Sigmoid colon (tissue), 7 donors: Measurements from ENCODE around the gene ARHGAP25. TPM values are rescaled to one million over a fixed set of nuclear protein-coding genes. Genes with fewer than 3 reads are reported as not detected.

ENCODE experiments used
- DNase-seq: peaks from one replicate; pipeline ENCODE4 v3.0.0-alpha.2; 2019
- H3K27ac ChIP-seq, 4 donors: fragments of 200-600 bp; sonication (generic); one replicate each; pipeline ENCODE4 v1.5.1; 2016 to 2019; ENCODE audit warnings: mild to moderate bottlenecking in 1 of 4
- H3K27me3 ChIP-seq, 3 donors: fragments of 200-600 bp; sonication (generic); one replicate each; pipeline ENCODE4 v1.5.1; 2019; ENCODE audit warnings: mild to moderate bottlenecking in 1 of 3
- H3K36me3 ChIP-seq, 4 donors: fragments of 200-600 bp; sonication (generic); one replicate each; pipeline ENCODE4 v1.5.1; 2016 to 2019
- H3K4me1 ChIP-seq, 4 donors: fragments of 200-600 bp; sonication (generic); one replicate each; pipeline ENCODE4 v1.5.1; 2017 to 2019
- H3K4me3 ChIP-seq, 4 donors: fragments of 200-600 bp; sonication (generic); one replicate each; pipeline ENCODE4 v1.5.1; 2017 to 2019; ENCODE audit warnings: mild to moderate bottlenecking in 2 of 4, moderate library complexity in 1 of 4
- H3K9me3 ChIP-seq, 4 donors: fragments of 200-600 bp in 3 of 4; sonication (generic) in 3 of 4; one replicate each; pipeline versions ENCODE4 v1.5.1 to v1.6.1; 2013 to 2019
- EP300 ChIP-seq, 4 donors: sonication (generic); formaldehyde crosslinking; IDR thresholded peaks; one replicate each; pipeline ENCODE4 v1.6.1; 2017; ENCODE audit warnings: antibody characterized with exemption in 4 of 4
- POLR2A ChIP-seq, 2 donors: fragments of 450-650 bp; IDR thresholded peaks; one replicate each; pipeline ENCODE4 v1.6.1; 2016; ENCODE audit warnings: antibody characterized with exemption in 2 of 2, mild to moderate bottlenecking in 2 of 2, moderate library complexity in 2 of 2
- POLR2AphosphoS5 ChIP-seq, 4 donors: sonication (generic); formaldehyde crosslinking; IDR thresholded peaks; one replicate each; pipeline ENCODE4 v1.6.1; 2017; ENCODE audit warnings: antibody characterized with exemption in 4 of 4
- WGBS, 2 donors: extraction: QIAGEN DNeasy Blood & Tissue Kit; methylation state at CpG; one replicate each; pipeline ENCODE4 v1.1.7; 2013; 5-methylcytosine and 5-hydroxymethylcytosine counted together
- intact Hi-C: fragments of 100-400 bp; cut with DNase I; formaldehyde crosslinking; loops from one replicate; pipeline ENCODE4 v1.15.1; 2023
- polyA plus RNA-seq, 3 donors: library from polyadenylated mRNA; stranded (reverse); fragments of 200-250 nt; gene quantifications; one replicate each; pipeline ENCODE4 v1.2.3, GENCODE V29; 2013
- total RNA-seq, 4 donors: library from RNA; depleted of rRNA; stranded (reverse); fragments of >200 nt; gene quantifications; one replicate each; pipeline ENCODE4 v1.1.0, GENCODE V29; 2016
- TF ChIP-seq, protein P1 (sequence below), 4 experiments: fragments of 450-650 bp in 3 of 4; fragments of 200-600 bp in 1 of 4; IDR thresholded peaks; one replicate each; pipeline ENCODE4 v1.5.1; 2016 to 2019; ENCODE audit warnings: antibody characterized with exemption in 4 of 4, mild to moderate bottlenecking in 3 of 4, moderate library complexity in 2 of 4
- donor health status: healthy with polysubstance abuse.
- donor health status: Bipolar disorder and iron deficiency.
- donor health status: healthy.

Gene ARHGAP25
- total and polyA plus RNA-seq, 7 donors: 2.6 to 18.1 (median 5.8) TPM

- Histone ChIP-seq H3K9me3 (no peaks in the 10 kb centered on the region), H3K4me3 (no peak overlapping the region), H3K4me1 (peaks cover 0 to 44% (median 24%) of the 10 kb centered on the region in 4 donors), H3K27ac (peak overlapping the region in 1 of 4 donors; percentile 43), H3K27me3 (no peaks in the 10 kb centered on the region), H3K36me3 (no peaks in the 10 kb centered on the region)
- WGBS, 2 donors: 81 to 90% methylated on average over 2 of the region's 2 CpGs
- no peak for TF ChIP-seq POLR2A (IDR thresholded peaks at IDR 0.05)
- TF ChIP-seq, protein P1, sequence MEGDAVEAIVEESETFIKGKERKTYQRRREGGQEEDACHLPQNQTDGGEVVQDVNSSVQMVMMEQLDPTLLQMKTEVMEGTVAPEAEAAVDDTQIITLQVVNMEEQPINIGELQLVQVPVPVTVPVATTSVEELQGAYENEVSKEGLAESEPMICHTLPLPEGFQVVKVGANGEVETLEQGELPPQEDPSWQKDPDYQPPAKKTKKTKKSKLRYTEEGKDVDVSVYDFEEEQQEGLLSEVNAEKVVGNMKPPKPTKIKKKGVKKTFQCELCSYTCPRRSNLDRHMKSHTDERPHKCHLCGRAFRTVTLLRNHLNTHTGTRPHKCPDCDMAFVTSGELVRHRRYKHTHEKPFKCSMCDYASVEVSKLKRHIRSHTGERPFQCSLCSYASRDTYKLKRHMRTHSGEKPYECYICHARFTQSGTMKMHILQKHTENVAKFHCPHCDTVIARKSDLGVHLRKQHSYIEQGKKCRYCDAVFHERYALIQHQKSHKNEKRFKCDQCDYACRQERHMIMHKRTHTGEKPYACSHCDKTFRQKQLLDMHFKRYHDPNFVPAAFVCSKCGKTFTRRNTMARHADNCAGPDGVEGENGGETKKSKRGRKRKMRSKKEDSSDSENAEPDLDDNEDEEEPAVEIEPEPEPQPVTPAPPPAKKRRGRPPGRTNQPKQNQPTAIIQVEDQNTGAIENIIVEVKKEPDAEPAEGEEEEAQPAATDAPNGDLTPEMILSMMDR (IDR thresholded peaks at IDR 0.05): no peak
- TF ChIP-seq EP300 (IDR thresholded peaks at IDR 0.05): no peak
- no peak for TF ChIP-seq POLR2AphosphoS5 (IDR thresholded peaks at IDR 0.05)
- intact Hi-C loops: no loop called here
- no peak for DNase-seq
These were observed 27.5 kb downstream of the ARHGAP25 start for GRCh38 chr2:68762100-68762499.

- Histone ChIP-seq H3K27ac (peak overlapping the region in 1 of 4 donors; percentile 43), H3K36me3 (no peaks in the 10 kb centered on the region), H3K27me3 (no peaks in the 10 kb centered on the region), H3K9me3 (no peaks in the 10 kb centered on the region), H3K4me1 (peaks cover 0 to 44% (median 24%) of the 10 kb centered on the region in 4 donors), H3K4me3 (no peak overlapping the region)
- intact Hi-C loops: no loop called here
- DNase-seq: no peak
- TF ChIP-seq, protein P1 (IDR thresholded peaks at IDR 0.05): no peak
- TF ChIP-seq EP300 (IDR thresholded peaks at IDR 0.05) (no peak), POLR2A (IDR thresholded peaks at IDR 0.05) (no peak), POLR2AphosphoS5 (IDR thresholded peaks at IDR 0.05) (no peak)
These were observed 28.1 kb downstream of the ARHGAP25 start for GRCh38 chr2:68762665-68763064.

DNA sequence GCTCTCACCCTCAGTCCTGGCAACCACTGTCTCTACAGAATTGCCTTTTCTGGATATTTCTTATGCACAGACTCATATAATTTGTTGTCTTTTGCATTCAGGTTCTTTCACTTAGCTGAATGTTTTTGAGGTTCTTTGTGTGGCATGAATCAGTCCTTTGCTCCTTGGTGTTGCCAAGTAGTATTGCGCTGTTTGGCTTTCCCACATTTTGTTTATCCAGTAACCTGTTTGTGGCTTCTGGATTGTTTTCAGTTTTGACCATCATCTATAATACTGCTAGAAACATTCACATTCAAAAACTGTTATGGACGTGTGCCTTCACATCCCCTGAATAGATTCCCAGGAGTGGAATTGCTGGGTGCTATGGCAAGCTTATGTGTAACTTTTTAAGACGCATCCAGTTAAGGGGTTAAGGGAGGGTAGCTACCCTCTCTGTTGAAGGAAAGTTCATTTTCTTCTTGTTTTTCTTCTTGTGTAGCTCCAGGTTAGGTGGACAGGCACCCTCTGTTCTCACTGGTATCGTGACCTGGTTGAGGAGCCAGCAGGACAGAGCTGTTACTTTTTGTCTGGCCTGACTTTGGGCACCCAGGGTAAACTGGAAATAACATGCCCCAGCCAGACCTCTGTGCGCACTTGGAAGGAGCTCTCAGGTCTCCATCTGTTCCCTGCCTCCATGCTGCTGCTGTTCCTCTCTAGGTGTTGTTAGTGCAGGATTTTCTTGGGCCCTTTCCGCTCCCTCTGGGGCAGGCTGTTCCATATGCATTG lies 29.6 kb downstream of the ARHGAP25 start:
- WGBS, 2 donors: 76 to 88% methylated on average over 6 of the region's 6 CpGs
- Histone ChIP-seq H3K4me3 (peak overlapping the region in 1 of 4 donors; percentile 11), H3K27me3 (no peaks in the 10 kb centered on the region), H3K4me1 (peaks cover 0 to 44% (median 24%) of the 10 kb centered on the region in 4 donors), H3K27ac (peak overlapping the region in 2 of 4 donors; percentile 57 to 68), H3K9me3 (no peaks in the 10 kb centered on the region), H3K36me3 (no peaks in the 10 kb centered on the region)
- TF ChIP-seq POLR2A (IDR thresholded peaks at IDR 0.05): no peak
- TF ChIP-seq POLR2AphosphoS5 (IDR thresholded peaks at IDR 0.05): no peak
- no peak for TF ChIP-seq EP300 (IDR thresholded peaks at IDR 0.05)
- TF ChIP-seq, protein P1 (IDR thresholded peaks at IDR 0.05): no peak
- DNase-seq: no peak
- intact Hi-C loops: no loop called here

DNA sequence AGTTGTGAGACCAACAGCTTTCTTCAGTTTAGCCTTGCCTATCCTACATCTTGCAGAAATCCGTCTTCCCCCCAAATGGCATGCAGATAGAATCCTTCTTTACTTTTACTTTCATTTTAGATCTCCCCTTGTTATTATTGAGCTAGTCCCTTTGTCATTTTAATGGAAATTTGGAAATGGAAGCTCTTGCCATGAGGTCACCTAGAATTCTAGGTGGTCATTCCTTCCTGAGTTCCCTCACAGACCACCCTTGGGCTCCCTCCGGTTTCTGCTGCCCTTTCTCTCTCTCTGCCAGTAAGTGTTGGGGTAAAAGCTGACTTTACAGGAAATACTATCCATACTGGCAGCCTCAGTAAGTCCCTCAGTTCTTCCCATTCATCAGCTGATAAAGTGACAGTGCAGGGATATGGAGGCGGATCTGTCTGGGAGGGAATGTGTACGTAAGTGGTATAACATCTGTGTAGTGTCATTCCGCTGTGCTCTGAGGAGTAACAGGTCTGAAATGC lies 30.2 kb downstream of the ARHGAP25 start:
- intact Hi-C loops: no loop called here
- TF ChIP-seq, protein P1 (IDR thresholded peaks at IDR 0.05): no peak
- TF ChIP-seq POLR2A (IDR thresholded peaks at IDR 0.05) (no peak), POLR2AphosphoS5 (IDR thresholded peaks at IDR 0.05) (peak in 3 of 4 donors; percentile 55 to 79 (median 60)), EP300 (IDR thresholded peaks at IDR 0.05) (peak in 1 of 4 donors; percentile 34)
- no peaks in the 10 kb centered on the region for H3K27me3 ChIP-seq
- H3K36me3 ChIP-seq: no peaks in the 10 kb centered on the region
- no peak for DNase-seq
- H3K4me3 ChIP-seq: peak overlapping the region in 1 of 4 donors; percentile 11
- peak overlapping the region in 2 of 4 donors; percentile 57 to 68 for H3K27ac ChIP-seq
- no peaks in the 10 kb centered on the region for H3K9me3 ChIP-seq
- WGBS, 2 donors: 73 to 87% methylated on average over 5 of the region's 5 CpGs
- H3K4me1 ChIP-seq: peaks cover 0 to 44% (median 24%) of the 10 kb centered on the region in 4 donors
